ENCODE measurements around the gene CFAP61. TPM values are rescaled to one million over a fixed set of nuclear protein-coding genes. Genes with fewer than 3 reads are reported as not detected.

Gene CFAP61
- polyA plus RNA-seq, 1 of the 3 experiments (the other 2 are of a cell fraction) = 0.26 TPM

GRCh38 chr20:20370094-20370575 is 317.8 kb downstream of the CFAP61 start:
- Histone ChIP-seq H3K27ac (ENCODE audit: low read depth in 2 of 2, low read length in 1 of 2) (no peak overlapping the region), H2AFZ (ENCODE audit: low read depth) (no peak overlapping the region), H3K4me3 (ENCODE audit: low read depth in 2 of 2, low read length in 1 of 2) (no peak overlapping the region), H3K9me2 (no peaks in the 10 kb centered on the region), H3F3A (replicated peaks; ENCODE audit: insufficient read depth) (peaks cover 4% of the 10 kb centered on the region), H3K79me2 (ENCODE audit: insufficient read depth) (no peaks in the 10 kb centered on the region), H3K4me1 (ENCODE audit: control insufficient read depth in 1 of 2, insufficient read depth in 2 of 2, low read depth in 1 of 2, low read length in 1 of 2) (no peaks in the 10 kb centered on the region; a peak in 1 of 4 replicates), H3K36me3 (replicated peaks in 1 of 2; ENCODE audit: control insufficient read depth in 1 of 2, insufficient read depth in 2 of 2, low read length in 1 of 2) (no peaks in the 10 kb centered on the region), H3K4me2 (no peak overlapping the region), H3K27me3 (ENCODE audit: insufficient read depth) (peaks cover 75% of the 10 kb centered on the region), H4K20me1 (ENCODE audit: insufficient read depth) (no peaks in the 10 kb centered on the region), H3K9ac (no peak overlapping the region), H3K9me3 (no peaks in the 10 kb centered on the region)
- no peak for DNase-seq
- ChIA-PET POLR2A (interaction anchor here (0.6 kb wide), 1 partner anchor 99 kb away, joined by 3 read pairs; no protein-coding TSS in a partner anchor), CTCF (interaction anchor here (0.7 to 5.2 kb wide), 3 partner anchors 10 to 194 kb away, joined by 3 to 36 read pairs (median 3); no protein-coding TSS in a partner anchor)
- no peak for TF ChIP-seq RXRA (IDR thresholded peaks at IDR 0.05; ENCODE audit: borderline replicate concordance, low read depth)
- TF ChIP-seq SMC3 (IDR thresholded peaks at IDR 0.05; ENCODE audit: low read depth, low read length) = no peak
- TF ChIP-seq ELF1 (IDR thresholded peaks at IDR 0.05) = no peak
- no peak for TF ChIP-seq TCF12 (IDR thresholded peaks at IDR 0.05)
- TF ChIP-seq, protein P1, sequence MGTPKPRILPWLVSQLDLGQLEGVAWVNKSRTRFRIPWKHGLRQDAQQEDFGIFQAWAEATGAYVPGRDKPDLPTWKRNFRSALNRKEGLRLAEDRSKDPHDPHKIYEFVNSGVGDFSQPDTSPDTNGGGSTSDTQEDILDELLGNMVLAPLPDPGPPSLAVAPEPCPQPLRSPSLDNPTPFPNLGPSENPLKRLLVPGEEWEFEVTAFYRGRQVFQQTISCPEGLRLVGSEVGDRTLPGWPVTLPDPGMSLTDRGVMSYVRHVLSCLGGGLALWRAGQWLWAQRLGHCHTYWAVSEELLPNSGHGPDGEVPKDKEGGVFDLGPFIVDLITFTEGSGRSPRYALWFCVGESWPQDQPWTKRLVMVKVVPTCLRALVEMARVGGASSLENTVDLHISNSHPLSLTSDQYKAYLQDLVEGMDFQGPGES (IDR thresholded peaks at IDR 0.05; ENCODE audit: low read depth, low read length) = no peak
- no peak for TF ChIP-seq CHD2 (IDR thresholded peaks at IDR 0.05; ENCODE audit: low read length, partially characterized antibody)
- no peak for TF ChIP-seq TAF1 (IDR thresholded peaks at IDR 0.05; ENCODE audit: borderline replicate concordance, low read depth, low read length)
- TF ChIP-seq PBX3 (IDR thresholded peaks at IDR 0.05) = no peak
- no peak for TF ChIP-seq REST (IDR thresholded peaks at IDR 0.05; ENCODE audit: low read depth, low read length)
- TF ChIP-seq RAD21 (IDR thresholded peaks at IDR 0.05; ENCODE audit: low read length) = no peak
- no peak for TF ChIP-seq TEAD4 (IDR thresholded peaks at IDR 0.05; ENCODE audit: borderline replicate concordance, insufficient read depth)
- TF ChIP-seq FOXM1 (IDR thresholded peaks at IDR 0.05; ENCODE audit: low read depth) = no peak
- no peak for TF ChIP-seq GABPA (IDR thresholded peaks at IDR 0.05; ENCODE audit: low read depth)
- WGBS (ENCODE audit: low lambda C conversion rate) = 8% methylated on average over 10 of the region's 10 CpGs
